SIG-M5 (cell line): ENCODE measurements around the gene ALG1.

Experiments used
- DNase-seq: peaks from one replicate; lab custom pipeline; 2025; lab: John Stamatoyannopoulos, UW

Gene ALG1, protein sequence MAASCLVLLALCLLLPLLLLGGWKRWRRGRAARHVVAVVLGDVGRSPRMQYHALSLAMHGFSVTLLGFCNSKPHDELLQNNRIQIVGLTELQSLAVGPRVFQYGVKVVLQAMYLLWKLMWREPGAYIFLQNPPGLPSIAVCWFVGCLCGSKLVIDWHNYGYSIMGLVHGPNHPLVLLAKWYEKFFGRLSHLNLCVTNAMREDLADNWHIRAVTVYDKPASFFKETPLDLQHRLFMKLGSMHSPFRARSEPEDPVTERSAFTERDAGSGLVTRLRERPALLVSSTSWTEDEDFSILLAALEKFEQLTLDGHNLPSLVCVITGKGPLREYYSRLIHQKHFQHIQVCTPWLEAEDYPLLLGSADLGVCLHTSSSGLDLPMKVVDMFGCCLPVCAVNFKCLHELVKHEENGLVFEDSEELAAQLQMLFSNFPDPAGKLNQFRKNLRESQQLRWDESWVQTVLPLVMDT

GRCh38 chr16:5071681-5072333, at the start of gene ALG1:
ALG1 (plus strand) TSS chr16:5071843; CDS start chr16:5071850, 7 bp downstream.
- no peak for DNase-seq

DNA sequence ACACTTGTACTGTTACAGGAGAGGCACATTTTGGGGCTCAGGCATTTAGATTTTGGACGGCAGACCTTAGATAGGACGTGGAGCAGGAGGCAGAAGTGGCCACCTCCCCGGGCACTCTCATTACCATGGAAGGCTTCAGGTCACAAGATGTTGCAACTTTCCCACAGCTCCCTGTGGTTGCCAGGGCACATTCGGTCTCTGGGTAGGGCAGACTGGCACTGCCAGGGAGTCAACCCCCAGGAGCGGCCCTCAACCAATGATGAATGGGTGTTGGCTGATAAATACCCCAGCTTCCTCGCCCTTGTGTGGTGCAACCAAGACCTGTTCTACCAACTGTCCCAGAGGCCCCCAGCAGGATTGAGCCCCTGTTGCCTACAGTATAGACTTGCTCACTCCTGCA, 49.1 kb upstream of the ALG1 start:
- DNase-seq: no peak

GRCh38 chr16:5024632-5025031, 47.0 kb upstream of the ALG1 start:
- DNase-seq: no peak

- no peak for DNase-seq
Observed at GRCh38 chr16:5025171-5025632, 46.4 kb upstream of the ALG1 start.

DNA sequence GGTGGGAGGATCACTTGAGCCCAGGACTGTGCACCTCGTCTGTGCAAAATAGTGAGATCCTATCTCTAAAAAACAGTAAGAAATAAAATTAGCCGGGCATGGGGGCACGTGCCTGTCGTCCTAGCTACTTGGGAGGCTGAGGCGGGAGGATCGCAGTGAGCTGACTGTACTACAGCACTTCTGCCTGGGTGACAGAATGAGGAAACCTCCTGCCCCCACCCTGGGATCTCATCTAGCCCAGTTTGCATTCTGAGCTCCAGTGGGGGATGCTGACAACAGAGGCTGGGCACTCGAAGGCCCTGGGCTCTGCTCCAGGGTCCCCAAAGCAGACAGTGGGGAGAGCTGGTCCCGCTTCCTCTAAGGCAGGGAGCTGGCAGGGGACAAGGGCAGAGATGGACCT, 45.0 kb upstream of the ALG1 start:
- no peak for DNase-seq

DNA sequence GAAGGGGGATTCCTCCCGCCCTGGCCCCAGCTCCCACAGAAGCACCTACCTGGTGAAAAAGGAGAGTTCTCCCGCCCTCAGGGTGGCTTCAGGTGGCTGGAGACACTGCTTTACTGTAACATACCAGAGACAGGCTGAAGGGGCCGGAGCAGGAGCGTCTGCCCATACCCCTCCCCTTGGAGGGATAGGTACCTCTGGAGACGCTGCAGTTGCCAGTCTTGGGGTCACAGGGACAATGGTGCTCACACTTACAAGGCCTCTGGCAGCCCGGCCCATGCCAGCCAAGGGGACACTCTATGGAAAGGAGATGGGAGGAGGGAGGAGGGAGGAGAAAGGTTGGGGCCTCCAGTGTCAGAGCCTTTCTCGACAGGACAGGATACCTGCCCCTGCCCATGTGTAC, 44.6 kb upstream of the ALG1 start:
- no peak for DNase-seq

- no peak for DNase-seq
Observed at GRCh38 chr16:5027575-5028235, 43.9 kb upstream of the ALG1 start.

DNA sequence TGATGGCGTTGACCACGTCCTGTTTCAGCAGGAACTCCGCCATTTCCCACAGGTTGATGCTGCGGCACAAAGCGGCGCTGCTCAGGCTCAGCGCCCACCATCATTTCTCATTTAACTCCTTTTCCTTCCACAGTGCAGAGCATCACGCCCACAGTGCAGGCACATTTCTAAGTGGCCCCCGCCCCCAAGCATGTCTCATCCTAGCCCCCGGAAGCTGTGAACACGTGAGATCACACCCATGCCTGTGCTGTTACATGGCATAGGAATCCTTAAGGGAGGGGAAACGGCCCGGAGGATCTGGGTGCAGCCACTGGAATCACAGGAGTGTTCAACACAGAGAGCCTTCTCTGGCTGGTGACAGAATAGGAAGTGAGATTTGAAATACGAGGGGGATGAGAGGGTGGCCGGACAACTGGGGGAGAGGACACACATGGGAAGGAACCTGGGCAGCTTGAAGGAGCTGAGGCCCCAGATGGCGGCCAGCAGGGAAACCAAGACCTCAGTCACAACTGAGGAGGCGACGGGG, 42.6 kb upstream of the ALG1 start:
- no peak for DNase-seq

- DNase-seq: no peak
Observed at GRCh38 chr16:5030251-5030870, 41.3 kb upstream of the ALG1 start.

DNA sequence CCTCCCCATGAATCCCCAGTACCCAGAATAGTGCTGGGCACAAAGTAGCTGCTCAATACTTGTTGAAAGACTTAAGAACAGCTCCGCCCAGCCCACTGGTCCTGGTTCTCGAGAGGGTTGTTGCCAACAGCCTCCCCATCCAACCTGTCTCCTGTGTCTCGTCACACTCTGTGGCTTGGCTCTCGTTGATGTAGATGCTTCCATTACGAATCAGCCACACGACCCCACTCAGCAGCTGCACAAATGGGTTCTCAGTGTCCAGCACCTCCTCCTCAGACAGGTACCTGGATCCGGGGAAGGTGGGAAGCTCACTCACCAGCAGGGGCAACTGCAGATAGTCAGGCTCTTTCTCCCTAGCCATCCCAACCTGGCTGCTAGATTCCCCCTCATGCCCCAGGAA, 40.0 kb upstream of the ALG1 start:
- DNase-seq: no peak

DNA sequence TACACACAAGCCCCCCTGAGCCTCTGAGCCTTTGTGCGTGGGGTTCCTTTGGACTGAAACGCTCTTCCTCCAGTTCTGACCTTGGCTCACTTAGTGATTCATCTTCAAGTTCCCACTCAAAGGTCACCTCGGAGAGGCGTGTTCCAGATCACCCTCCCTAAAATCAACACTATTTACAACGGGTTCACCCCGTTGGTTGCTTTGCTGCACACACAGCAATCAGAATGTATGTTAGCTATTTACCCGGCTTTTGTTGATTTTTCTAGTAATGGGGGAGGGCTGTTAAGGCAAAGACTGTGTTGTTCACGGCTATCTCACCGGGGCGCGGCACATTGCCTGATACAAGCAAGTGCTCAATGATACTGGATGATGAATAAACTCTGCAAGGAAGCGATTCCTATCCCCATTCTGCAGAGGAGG, 38.9 kb upstream of the ALG1 start:
- DNase-seq: no peak

GRCh38 chr16:5033256-5034166, 38.1 kb upstream of the ALG1 start, which contains the start of gene NAGPA:
NAGPA (minus strand) TSS chr16:5033935; CDS start chr16:5033914, 21 bp downstream.
- DNase-seq: no peak

GRCh38 chr16:5034167-5034523, 37.5 kb upstream of the ALG1 start:
- DNase-seq: no peak

- DNase-seq: no peak
Observed at GRCh38 chr16:5035909-5036227, 35.8 kb upstream of the ALG1 start.

DNA sequence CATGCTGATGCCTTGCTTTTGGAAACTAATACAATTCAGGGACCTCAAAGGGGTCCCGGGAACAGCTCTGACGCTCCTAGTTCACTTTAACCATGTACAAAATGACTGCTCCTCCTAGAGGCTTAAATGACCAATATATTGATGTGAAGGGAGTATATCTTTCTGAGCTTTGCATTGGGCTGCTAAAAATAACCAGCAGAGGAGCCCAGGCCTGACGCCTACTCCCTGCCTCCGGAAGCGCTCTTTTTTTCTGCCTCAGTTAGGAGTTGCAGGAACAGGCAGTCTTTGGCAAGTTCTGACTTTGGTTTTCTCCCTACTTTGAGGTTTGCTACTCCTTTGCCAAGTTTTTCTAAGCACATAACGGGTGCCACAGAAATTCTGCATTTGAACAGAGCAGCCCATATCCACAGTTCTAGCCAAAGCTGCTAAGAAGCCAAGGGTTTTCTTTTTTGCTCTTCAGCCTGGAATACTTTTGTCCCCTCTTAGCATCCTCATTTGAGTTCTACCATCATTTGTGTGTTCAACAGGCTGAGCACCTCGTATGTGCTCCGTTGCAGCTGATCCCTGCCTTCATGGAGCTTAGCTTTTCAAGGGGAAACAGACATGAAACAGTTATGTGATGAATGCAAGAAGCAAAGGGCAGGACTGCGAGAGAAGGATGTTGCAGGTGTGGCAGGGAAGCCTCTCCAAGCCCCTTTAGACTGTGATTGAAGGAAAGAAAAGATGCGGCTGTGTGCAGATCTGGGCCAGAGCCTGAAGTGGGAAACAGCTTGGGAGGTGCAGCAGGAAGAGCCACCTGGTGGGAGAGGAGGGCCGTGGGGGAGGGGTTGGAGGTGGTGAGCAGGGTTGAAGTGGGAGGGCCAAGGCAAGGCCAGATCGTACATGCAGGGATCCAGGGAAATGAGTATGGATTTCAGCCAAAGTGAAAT, 35.2 kb upstream of the ALG1 start:
- DNase-seq: no peak

DNA sequence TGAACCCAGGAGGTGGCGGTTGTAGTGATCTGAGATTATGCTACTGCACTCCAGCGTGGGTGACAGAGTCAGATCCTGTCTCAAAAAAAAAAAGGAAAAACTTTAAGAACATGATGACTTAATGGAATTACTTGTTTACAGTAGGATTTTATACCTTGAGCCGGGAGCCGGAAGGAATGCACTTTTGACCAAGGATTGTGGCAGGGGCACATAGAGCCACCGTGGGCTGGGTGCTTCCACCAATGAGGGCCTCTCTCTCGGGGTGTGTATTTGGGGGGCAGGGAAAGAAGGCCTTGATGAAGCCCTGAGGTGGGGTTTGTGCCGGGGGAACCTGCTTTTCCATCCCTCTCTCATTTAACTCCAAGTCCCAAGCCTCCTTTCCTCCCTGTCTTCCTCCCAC, 31.2 kb upstream of the ALG1 start:
- no peak for DNase-seq

DNA sequence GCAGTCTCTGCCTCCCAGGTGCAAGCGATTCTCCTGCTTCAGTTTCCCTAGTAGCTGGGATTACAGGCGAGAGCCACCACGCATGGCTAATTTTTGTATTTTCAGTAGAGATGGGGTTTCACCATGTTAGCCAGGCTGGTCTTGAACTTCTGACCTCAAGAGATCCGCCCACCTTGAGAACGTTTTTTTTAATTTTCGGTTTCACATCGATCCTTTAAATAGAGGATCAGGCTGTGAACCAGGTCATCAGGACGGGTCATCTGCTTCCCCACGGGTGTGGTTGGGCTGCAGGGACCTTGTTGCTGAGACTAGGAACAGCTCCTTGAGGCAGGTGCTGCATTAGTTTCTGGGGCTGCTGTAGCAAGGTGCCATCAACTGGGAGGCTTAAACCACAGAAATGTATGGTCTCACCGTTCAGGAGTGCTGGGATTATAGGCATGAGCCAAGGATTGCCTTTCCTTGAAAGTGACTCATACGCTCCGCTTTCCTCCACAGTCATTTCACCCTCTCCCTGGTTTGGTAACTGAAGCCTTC, 30.0 kb upstream of the ALG1 start:
- DNase-seq: no peak

DNA sequence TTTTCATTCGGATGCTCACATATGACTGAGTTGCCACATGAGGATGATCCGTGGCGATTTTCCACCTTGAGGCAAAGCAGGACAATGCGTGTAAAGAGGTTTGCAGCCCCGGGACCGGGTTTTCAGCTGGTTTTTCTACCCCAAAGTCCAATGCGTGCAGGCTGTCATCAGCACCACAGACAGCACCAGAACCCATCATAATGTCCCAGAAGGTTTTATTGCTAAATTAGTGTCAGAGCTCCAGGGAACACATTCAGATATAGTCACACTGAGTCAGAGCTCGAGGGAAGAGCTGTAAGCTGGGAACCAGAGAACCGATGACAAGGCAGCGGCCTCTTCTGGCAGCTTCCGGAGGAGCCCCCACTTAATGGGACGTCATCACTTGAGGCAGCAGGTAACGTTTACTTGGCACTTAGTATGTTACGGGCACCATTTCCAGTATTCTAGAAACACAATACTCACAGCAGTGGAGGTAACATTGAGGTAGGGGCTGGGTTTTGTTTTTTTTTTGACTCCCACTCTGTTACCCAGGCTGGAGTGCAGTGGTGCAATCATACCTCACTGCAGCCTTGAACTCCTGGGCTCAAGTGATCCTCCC, 29.0 kb upstream of the ALG1 start:
- no peak for DNase-seq

DNA sequence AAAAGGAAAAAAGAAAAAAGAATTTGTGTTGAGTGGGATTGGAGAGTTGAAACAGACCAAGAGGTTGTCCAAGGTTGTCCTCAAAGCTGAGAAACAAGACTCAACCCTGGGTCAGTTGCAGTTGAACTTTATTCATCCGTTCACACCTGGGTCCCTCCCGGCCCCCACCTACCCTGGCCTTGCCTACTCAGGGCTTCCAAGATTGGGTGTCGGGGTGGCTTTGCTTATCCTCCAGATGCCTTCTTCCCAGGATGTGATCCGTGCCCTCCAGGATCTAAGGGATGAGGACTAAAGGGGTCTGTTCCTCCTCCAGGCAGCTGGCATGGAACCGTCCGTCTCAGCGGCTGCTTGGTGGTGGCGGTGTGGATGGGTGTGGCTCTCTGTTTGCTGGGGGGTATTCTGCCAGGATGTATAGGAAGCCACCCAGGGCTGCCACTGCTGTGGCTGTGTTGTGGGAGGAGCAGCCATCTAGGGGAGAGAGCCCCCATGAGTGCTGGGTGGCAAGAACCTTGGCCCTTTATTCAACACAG, 27.6 kb upstream of the ALG1 start:
- DNase-seq: no peak
